ENCODE results near the gene PDCD5.

The PDCD5 gene

GRCh38 chr19:32607479-32607878 lies 26.5 kb downstream of the PDCD5 start:
- H2AFZ ChIP-seq (ENCODE audit: low read length, unreplicated experiment) = no peak overlapping the region
- peaks cover 3% of the 10 kb centered on the region for H3K36me3 ChIP-seq (ENCODE audit: insufficient read depth, low read length)
- H3K4me1 ChIP-seq (ENCODE audit: control insufficient read depth, insufficient read depth, low read length, unreplicated experiment) = no peaks in the 10 kb centered on the region
- H3K79me2 ChIP-seq (ENCODE audit: control insufficient read depth, insufficient read depth, low read length, unreplicated experiment) = no peaks in the 10 kb centered on the region
- H3K27ac ChIP-seq (ENCODE audit: low read depth, low read length) = no peak overlapping the region
- no peak overlapping the region for H3K4me3 ChIP-seq (ENCODE audit: low read depth, low read length)
- no peaks in the 10 kb centered on the region for H3K27me3 ChIP-seq (ENCODE audit: insufficient read depth, low read length)

GRCh38 chr19:32611161-32611560 lies 30.2 kb downstream of the PDCD5 start:
- Histone ChIP-seq H3K27me3 (ENCODE audit: insufficient read depth, low read length) (no peaks in the 10 kb centered on the region), H2AFZ (ENCODE audit: low read length, unreplicated experiment) (no peak overlapping the region), H3K36me3 (ENCODE audit: insufficient read depth, low read length) (peaks cover 6% of the 10 kb centered on the region), H3K27ac (ENCODE audit: low read depth, low read length) (no peak overlapping the region), H3K4me1 (ENCODE audit: control insufficient read depth, insufficient read depth, low read length, unreplicated experiment) (no peaks in the 10 kb centered on the region), H3K4me3 (ENCODE audit: low read depth, low read length) (no peak overlapping the region), H3K79me2 (ENCODE audit: control insufficient read depth, insufficient read depth, low read length, unreplicated experiment) (no peaks in the 10 kb centered on the region)

GRCh38 chr19:32613008-32613407 lies 32.0 kb downstream of the PDCD5 start:
- Histone ChIP-seq H3K36me3 (ENCODE audit: insufficient read depth, low read length) (peaks cover 6% of the 10 kb centered on the region), H3K27me3 (ENCODE audit: insufficient read depth, low read length) (no peaks in the 10 kb centered on the region), H3K27ac (ENCODE audit: low read depth, low read length) (no peak overlapping the region), H3K4me3 (ENCODE audit: low read depth, low read length) (no peak overlapping the region), H2AFZ (ENCODE audit: low read length, unreplicated experiment) (no peak overlapping the region), H3K4me1 (ENCODE audit: control insufficient read depth, insufficient read depth, low read length, unreplicated experiment) (no peaks in the 10 kb centered on the region), H3K79me2 (ENCODE audit: control insufficient read depth, insufficient read depth, low read length, unreplicated experiment) (no peaks in the 10 kb centered on the region)

GRCh38 chr19:32614916-32615315 lies 33.9 kb downstream of the PDCD5 start:
- H3K36me3 ChIP-seq (ENCODE audit: insufficient read depth, low read length) = peaks cover 6% of the 10 kb centered on the region
- no peak overlapping the region for H3K27ac ChIP-seq (ENCODE audit: low read depth, low read length)
- no peak overlapping the region for H3K4me3 ChIP-seq (ENCODE audit: low read depth, low read length)
- H2AFZ ChIP-seq (ENCODE audit: low read length, unreplicated experiment) = no peak overlapping the region
- no peaks in the 10 kb centered on the region for H3K4me1 ChIP-seq (ENCODE audit: control insufficient read depth, insufficient read depth, low read length, unreplicated experiment)
- no peaks in the 10 kb centered on the region for H3K79me2 ChIP-seq (ENCODE audit: control insufficient read depth, insufficient read depth, low read length, unreplicated experiment)
- no peaks in the 10 kb centered on the region for H3K27me3 ChIP-seq (ENCODE audit: insufficient read depth, low read length)

- Histone ChIP-seq H3K27ac (ENCODE audit: low read depth, low read length) (no peak overlapping the region), H3K27me3 (ENCODE audit: insufficient read depth, low read length) (no peaks in the 10 kb centered on the region), H3K4me3 (ENCODE audit: low read depth, low read length) (no peak overlapping the region), H2AFZ (ENCODE audit: low read length, unreplicated experiment) (no peak overlapping the region), H3K79me2 (ENCODE audit: control insufficient read depth, insufficient read depth, low read length, unreplicated experiment) (no peaks in the 10 kb centered on the region), H3K4me1 (ENCODE audit: control insufficient read depth, insufficient read depth, low read length, unreplicated experiment) (no peaks in the 10 kb centered on the region), H3K36me3 (ENCODE audit: insufficient read depth, low read length) (peaks cover 6% of the 10 kb centered on the region)
These were observed 34.6 kb downstream of the PDCD5 start for GRCh38 chr19:32615569-32615968.

- H3K79me2 ChIP-seq (ENCODE audit: control insufficient read depth, insufficient read depth, low read length, unreplicated experiment) = no peaks in the 10 kb centered on the region
- H2AFZ ChIP-seq (ENCODE audit: low read length, unreplicated experiment) = no peak overlapping the region
- H3K36me3 ChIP-seq (ENCODE audit: insufficient read depth, low read length) = no peaks in the 10 kb centered on the region
These were observed 38.2 kb downstream of the PDCD5 start for GRCh38 chr19:32619051-32619685.

GRCh38 chr19:32622002-32622401 lies 41.0 kb downstream of the PDCD5 start:
- no peaks in the 10 kb centered on the region for H3K36me3 ChIP-seq (ENCODE audit: insufficient read depth, low read length)
- no peaks in the 10 kb centered on the region for H3K4me1 ChIP-seq (ENCODE audit: control insufficient read depth, insufficient read depth, low read length, unreplicated experiment)
- no peaks in the 10 kb centered on the region for H3K27me3 ChIP-seq (ENCODE audit: insufficient read depth, low read length)
- no peak overlapping the region for H2AFZ ChIP-seq (ENCODE audit: low read length, unreplicated experiment)
- no peak overlapping the region for H3K27ac ChIP-seq (ENCODE audit: low read depth, low read length)
- H3K79me2 ChIP-seq (ENCODE audit: control insufficient read depth, insufficient read depth, low read length, unreplicated experiment) = no peaks in the 10 kb centered on the region
- no peak overlapping the region for H3K4me3 ChIP-seq (ENCODE audit: low read depth, low read length)

More at GRCh38 chr19:32619051-32619685, 38.2 kb downstream of the PDCD5 start:
- Histone ChIP-seq H3K4me1 (ENCODE audit: control insufficient read depth, insufficient read depth, low read length, unreplicated experiment) (no peaks in the 10 kb centered on the region), H3K27ac (ENCODE audit: low read depth, low read length) (no peak overlapping the region), H3K27me3 (ENCODE audit: insufficient read depth, low read length) (no peaks in the 10 kb centered on the region), H3K4me3 (ENCODE audit: low read depth, low read length) (no peak overlapping the region)

- Histone ChIP-seq H3K36me3 (ENCODE audit: insufficient read depth, low read length) (no peaks in the 10 kb centered on the region), H3K27ac (ENCODE audit: low read depth, low read length) (no peak overlapping the region), H3K79me2 (ENCODE audit: control insufficient read depth, insufficient read depth, low read length, unreplicated experiment) (no peaks in the 10 kb centered on the region), H3K4me1 (ENCODE audit: control insufficient read depth, insufficient read depth, low read length, unreplicated experiment) (no peaks in the 10 kb centered on the region), H2AFZ (ENCODE audit: low read length, unreplicated experiment) (no peak overlapping the region), H3K4me3 (ENCODE audit: low read depth, low read length) (no peak overlapping the region), H3K27me3 (ENCODE audit: insufficient read depth, low read length) (no peaks in the 10 kb centered on the region)
These were observed 43.4 kb downstream of the PDCD5 start for GRCh38 chr19:32624410-32624809.

- no peak overlapping the region for H2AFZ ChIP-seq (ENCODE audit: low read length, unreplicated experiment)
- H3K4me3 ChIP-seq (ENCODE audit: low read depth, low read length) = no peak overlapping the region
- no peaks in the 10 kb centered on the region for H3K27me3 ChIP-seq (ENCODE audit: insufficient read depth, low read length)
- no peaks in the 10 kb centered on the region for H3K79me2 ChIP-seq (ENCODE audit: control insufficient read depth, insufficient read depth, low read length, unreplicated experiment)
- H3K27ac ChIP-seq (ENCODE audit: low read depth, low read length) = no peak overlapping the region
- H3K36me3 ChIP-seq (ENCODE audit: insufficient read depth, low read length) = no peaks in the 10 kb centered on the region
- H3K4me1 ChIP-seq (ENCODE audit: control insufficient read depth, insufficient read depth, low read length, unreplicated experiment) = no peaks in the 10 kb centered on the region
These were observed 46.0 kb downstream of the PDCD5 start for GRCh38 chr19:32626969-32627368.

- no peak overlapping the region for H3K27ac ChIP-seq (ENCODE audit: low read depth, low read length)
- no peaks in the 10 kb centered on the region for H3K27me3 ChIP-seq (ENCODE audit: insufficient read depth, low read length)
- H3K36me3 ChIP-seq (ENCODE audit: insufficient read depth, low read length) = no peaks in the 10 kb centered on the region
- no peaks in the 10 kb centered on the region for H3K4me1 ChIP-seq (ENCODE audit: control insufficient read depth, insufficient read depth, low read length, unreplicated experiment)
- H2AFZ ChIP-seq (ENCODE audit: low read length, unreplicated experiment) = no peak overlapping the region
- H3K4me3 ChIP-seq (ENCODE audit: low read depth, low read length) = no peak overlapping the region
- H3K79me2 ChIP-seq (ENCODE audit: control insufficient read depth, insufficient read depth, low read length, unreplicated experiment) = no peaks in the 10 kb centered on the region
These were observed 46.8 kb downstream of the PDCD5 start for GRCh38 chr19:32627714-32628270.

- Histone ChIP-seq H3K27me3 (ENCODE audit: insufficient read depth, low read length) (no peaks in the 10 kb centered on the region), H2AFZ (ENCODE audit: low read length, unreplicated experiment) (no peak overlapping the region), H3K27ac (ENCODE audit: low read depth, low read length) (no peak overlapping the region), H3K4me1 (ENCODE audit: control insufficient read depth, insufficient read depth, low read length, unreplicated experiment) (no peaks in the 10 kb centered on the region), H3K36me3 (ENCODE audit: insufficient read depth, low read length) (no peaks in the 10 kb centered on the region), H3K4me3 (ENCODE audit: low read depth, low read length) (no peak overlapping the region), H3K79me2 (ENCODE audit: control insufficient read depth, insufficient read depth, low read length, unreplicated experiment) (no peaks in the 10 kb centered on the region)
These were observed 49.3 kb downstream of the PDCD5 start for GRCh38 chr19:32630338-32630737.
